Measurements from ENCODE around the gene TRIM65.

- TF ChIP-seq CTCF (IDR thresholded peaks at IDR 0.05) (no peak), POLR2A (IDR thresholded peaks at IDR 0.05) (no peak)
Measured at GRCh38 chr17:75898065-75898464, 1.3 kb upstream of the TRIM65 start.
